CD4-positive, alpha-beta T cell treated with Interleukin-2 at 100 ng/mL for 4 hours (primary cell): ENCODE data around the gene ZBTB40.

Source experiments
- DNase-seq: peaks from one replicate; pipeline ENCODE4 v3.0.0-alpha.2; 2020; ENCODE audit warnings: low spot score

Gene ZBTB40

DNA sequence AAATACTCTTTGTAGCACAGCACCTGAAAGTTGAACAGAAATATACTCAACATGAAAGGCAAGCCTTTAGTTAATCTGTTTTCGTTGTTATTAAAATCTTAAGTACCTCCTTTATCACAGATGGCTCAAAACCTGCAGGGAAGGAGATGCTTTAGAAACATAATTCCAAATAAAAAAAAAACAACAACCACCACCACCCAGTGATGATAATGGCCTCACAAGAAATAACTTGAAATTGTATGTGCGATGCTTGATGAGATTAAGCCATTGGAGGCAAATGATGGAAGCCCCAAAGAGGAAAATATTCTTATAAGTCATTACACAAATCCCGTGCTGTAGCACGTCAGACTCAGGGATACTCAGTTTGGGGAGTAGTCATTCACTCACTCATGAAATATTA lies 24.9 kb upstream of the ZBTB40 start:
- no peak for DNase-seq

GRCh38 chr1:22428672-22429071 lies 23.0 kb upstream of the ZBTB40 start:
- peak; percentile 46 for DNase-seq

DNA sequence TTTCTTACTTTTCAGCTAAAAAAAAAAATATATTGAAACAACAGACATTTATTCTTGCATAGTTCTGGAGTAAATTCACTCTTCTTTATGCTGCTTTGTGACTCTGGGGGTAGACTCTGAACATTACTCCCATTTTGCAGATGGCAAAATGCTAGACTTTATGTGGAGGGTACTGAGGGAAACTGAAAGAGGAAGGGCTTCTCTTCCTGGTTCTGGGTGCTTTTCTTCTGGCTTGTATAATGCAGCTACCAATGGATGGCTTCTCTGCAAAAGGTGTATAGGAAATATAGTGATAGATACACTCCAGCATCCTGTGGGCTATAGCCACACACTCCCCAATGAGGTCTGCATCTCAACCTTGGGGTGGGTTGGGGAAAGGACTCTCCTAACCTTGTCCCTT lies 19.7 kb upstream of the ZBTB40 start:
- no peak for DNase-seq

- no peak for DNase-seq
Measured at GRCh38 chr1:22434717-22435116, 16.9 kb upstream of the ZBTB40 start.

DNA sequence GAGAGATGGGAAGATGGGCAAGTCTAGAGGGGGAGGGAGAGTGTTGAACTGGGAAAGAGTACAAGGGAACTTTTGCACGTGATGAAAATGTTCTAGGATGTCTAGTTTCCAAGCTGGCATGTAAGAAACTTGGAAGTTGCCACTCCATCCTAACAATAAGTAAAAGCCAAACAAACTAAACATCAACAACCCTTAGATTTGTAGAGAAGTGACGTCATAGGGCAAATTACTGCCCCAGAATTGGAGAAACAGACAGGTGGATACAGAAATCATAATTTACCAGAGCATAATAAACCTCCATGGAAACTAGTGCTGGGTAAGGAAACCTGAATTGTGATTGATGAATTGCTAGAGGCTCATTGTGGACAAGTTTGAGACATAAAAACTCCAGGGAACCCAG lies 14.7 kb upstream of the ZBTB40 start:
- no peak for DNase-seq

DNA sequence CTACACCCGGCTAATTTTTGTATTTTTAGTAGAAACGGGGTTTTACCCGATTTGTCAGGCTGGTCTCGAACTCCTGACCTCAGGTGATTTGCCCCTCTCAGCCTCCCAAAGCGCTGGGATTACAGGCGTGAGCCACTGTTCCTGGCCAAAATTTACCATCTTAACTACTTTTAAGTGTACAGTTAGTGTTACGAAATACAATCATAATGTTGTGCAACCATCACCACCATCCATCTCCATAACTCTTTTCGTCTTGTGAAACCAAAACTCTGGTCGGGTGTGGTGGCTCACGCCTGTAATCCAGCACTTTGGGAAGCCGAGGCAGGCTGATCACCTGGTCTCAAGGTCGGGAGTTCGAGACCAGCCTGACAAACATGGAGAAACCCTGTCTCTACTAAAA lies 14.1 kb upstream of the ZBTB40 start:
- DNase-seq: no peak

- DNase-seq: no peak
Measured at GRCh38 chr1:22440582-22440981, 11.1 kb upstream of the ZBTB40 start.

DNA sequence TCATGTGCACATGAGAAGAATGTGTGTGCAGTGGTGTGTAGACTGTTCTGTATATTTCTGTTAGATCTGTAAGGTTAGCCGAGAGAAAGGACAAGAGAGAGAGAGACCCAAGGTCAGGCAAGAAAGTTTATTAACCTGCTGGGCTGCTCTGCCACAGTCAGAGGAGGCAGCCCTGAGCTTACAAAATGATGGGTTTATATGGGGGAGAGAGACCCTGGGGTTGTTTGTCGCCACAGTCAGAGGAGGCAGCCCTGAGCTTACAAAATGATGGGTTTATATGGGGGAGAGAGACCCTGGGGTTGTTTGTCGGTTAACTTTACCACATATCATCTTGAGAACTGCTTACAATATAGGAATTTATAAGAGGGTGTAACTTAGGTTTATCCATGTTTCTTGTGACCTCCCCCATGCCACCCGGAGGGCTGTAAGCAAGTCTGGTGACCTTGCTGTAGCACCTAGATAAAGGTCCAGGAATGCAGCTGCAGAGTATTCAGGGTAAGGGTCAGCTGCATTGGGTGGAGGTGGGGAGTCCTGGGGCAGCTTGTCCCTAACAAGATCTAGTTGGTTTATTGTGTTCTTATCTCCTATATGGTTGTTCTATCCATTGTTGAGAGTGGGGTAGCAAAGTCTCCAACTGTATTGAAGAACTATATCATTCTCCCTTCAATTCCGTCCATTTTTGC lies 9.3 kb upstream of the ZBTB40 start:
- no peak for DNase-seq

- DNase-seq: no peak
Measured at GRCh38 chr1:22443332-22443731, 8.3 kb upstream of the ZBTB40 start.

DNA sequence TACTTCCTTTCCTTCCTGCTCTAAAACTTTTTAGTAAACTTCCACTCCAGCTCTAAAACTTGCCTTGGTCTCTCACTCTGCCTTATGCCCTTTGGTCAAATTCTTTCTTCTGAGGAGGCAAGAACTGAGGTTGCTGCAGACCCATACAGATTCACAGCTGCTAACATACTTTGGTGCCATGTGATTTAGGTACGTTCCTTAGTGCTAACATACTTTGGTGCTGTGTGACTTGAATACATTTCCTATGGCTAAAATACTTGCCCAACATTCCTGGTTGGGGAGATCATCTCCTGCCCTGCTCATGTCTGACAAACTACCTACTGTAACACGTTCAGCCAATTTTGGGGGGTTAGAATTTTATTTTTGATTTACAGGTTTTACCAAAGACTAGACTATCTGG lies 6.8 kb upstream of the ZBTB40 start:
- DNase-seq: no peak

DNA sequence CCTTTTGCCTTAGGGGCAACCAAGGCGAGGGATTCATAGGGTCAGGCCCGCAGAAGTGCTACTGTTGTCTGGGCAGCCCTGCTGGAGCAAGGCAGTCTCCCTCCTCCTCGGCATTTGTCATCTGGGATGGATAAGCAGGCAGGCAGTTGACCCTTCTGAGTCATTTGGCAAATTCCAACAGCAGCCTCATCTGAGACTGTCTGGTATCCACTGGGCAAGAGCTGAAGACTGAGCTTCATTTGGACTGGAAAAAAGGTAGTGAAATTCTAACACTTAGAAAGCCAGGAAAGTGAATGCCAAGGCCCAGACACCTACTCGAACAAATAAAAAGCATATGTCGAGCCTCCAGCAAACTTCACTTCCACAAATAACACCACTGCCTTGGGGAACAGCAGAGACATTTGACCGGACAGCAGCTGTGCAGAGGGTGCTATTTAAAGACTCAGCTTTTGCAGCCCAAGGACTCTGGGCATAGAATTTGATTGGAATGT lies 4.0 kb upstream of the ZBTB40 start:
- DNase-seq: no peak

DNA sequence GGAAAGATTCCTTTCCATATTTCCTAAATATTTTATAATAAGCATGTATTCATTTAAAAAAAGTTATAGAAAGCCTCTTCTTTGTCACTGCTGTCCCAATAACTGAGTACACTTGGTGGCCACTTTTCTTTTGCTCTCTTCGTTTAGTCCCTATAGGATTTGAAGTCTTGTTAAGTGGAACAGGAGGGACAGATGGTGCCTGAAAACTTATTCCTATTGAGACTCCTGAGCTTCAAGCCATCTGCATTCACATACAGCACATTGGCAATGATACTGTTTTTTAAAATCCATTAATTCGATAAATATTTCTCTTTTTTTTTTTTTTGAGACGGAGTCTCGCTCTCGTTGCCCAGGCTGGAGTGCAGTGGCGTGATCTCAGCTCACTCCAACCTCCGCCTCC lies 2.0 kb upstream of the ZBTB40 start:
- no peak for DNase-seq

DNA sequence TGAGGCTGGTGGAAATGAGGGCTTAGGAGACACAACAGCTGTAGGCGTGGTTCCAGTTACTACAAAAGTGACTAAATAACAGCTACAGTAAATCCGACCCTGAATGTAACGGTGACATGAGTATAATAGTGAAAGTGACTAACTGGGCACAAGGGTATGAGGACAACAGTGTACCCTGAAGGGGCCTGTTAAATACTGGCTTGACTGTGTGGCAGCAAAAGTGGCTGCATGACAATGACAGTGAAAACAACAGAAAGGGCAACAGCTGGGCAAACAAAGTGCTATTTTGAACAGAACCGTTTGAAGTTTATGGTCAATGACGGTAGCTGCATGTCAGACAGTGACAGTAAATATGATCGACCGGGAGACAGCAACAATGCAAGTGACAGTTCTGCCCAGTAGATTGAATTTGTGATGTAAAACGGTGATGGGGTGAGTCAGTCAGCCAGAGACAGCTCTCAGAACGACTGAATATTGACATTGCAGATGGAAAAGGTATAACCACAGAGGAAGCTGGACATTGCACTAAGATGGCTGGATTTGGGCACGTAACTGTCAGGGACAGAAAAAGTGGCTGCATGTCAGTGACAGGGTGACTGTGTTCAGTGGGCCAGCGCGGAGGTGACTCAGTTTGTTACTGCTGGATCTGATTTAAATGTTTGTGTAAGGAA lies 1.2 kb upstream of the ZBTB40 start:
- no peak for DNase-seq

- DNase-seq: no peak
Measured at GRCh38 chr1:22452481-22452957, 868 bp downstream of the ZBTB40 start.

DNA sequence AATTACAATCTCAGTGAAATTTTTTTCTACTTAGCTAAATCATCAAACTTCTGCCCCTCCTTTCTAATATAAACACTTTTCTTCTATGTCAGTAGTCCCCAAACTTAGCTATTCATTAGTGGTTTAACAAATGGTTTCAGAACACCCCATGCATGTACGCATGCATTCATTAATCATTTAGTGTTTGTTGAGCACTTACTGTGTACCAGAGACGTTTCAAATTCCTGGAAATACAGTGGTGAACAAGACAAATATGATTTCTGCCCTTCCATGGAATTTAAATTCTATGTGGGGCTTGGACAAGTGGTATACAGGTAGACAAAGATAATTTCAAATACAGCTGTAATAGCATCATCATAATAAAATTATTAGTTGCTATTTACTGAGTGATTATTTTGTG lies 1.5 kb downstream of the ZBTB40 start:
- DNase-seq: no peak

GRCh38 chr1:22454476-22455056 lies 2.9 kb downstream of the ZBTB40 start:
- DNase-seq: no peak

GRCh38 chr1:22457345-22457744 lies 5.7 kb downstream of the ZBTB40 start:
- DNase-seq: no peak

DNA sequence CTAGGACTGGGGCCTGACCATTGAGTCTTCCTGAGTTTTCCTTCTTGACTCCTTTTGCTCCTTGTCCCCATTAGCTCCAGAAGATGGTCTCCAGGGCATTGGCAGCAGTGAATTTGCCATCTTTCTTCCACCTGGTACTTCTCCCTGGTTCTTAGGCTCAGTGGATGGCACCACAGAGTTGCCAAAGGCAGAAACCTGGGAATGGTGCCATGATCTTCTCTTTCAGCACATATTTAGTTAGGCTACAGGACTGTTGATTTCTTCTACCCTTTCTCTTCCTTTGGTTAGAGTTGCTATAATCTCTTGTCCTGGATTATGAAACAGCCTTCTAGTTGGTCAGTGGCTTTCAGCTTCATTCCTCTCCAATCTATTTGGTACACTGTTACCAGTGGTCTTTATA lies 6.2 kb downstream of the ZBTB40 start:
- no peak for DNase-seq

- no peak for DNase-seq
Measured at GRCh38 chr1:22461100-22461499, 9.4 kb downstream of the ZBTB40 start.

- DNase-seq: no peak
Measured at GRCh38 chr1:22461678-22462527, 10.3 kb downstream of the ZBTB40 start.

DNA sequence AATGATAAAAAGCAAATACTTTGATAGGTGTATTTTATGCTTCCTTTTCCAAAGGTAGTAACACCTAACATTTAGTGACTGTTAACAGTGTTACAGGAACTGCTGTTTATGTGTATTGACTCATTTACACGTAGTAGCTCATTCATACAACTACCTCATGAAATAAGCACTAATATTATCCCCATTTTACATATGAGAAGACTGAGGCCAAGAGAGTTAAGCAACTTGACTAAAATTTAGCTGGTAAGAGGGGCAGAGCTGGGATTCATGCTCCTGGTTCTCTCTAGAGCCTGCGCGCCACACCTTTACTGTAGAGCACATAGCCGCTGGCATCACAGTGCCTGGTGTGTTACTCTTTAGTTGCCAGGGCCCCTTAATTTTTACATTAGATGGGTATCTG lies 11.3 kb downstream of the ZBTB40 start:
- DNase-seq: no peak

DNA sequence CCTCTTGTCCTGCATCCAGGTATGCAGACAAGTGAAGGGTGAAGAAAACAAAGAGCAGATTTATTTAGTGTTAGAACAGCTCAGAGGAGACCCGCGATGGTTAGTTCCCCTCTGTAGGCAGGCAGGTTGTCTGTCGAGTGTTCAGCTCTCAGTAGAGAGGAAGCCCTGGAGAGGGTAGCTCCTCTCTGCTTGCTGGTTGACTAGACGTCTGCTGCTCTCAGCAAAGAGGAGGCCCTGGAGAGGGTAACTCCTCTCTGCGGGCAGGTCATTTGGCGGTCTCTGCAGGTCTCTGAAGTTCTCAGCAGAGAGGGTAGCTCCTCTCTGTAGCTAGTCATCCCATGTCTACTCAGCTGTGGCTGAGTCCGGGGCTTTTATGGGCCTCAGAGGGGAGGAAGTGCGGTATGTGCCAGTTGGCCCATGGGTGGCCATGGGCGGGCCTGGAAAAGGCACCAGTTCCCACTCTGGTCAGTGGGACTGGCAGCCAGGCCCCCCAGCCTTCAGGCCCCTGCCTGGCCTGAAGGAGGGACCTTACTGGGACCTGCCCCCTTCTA lies 13.4 kb downstream of the ZBTB40 start:
- no peak for DNase-seq
